GM12873 (cell line): Measurements from ENCODE around the gene SKAP1.

Experiments
- CTCF ChIP-seq: IDR thresholded peaks from 2 replicates; pipeline ENCODE4 v1.5.1; 2012; ENCODE audit warnings: low read depth, mild to moderate bottlenecking, moderate library complexity, low read length, control low read depth; ENCODE audit not compliant: insufficient read depth; ENCODE audit errors: missing control alignments

Gene SKAP1

DNA sequence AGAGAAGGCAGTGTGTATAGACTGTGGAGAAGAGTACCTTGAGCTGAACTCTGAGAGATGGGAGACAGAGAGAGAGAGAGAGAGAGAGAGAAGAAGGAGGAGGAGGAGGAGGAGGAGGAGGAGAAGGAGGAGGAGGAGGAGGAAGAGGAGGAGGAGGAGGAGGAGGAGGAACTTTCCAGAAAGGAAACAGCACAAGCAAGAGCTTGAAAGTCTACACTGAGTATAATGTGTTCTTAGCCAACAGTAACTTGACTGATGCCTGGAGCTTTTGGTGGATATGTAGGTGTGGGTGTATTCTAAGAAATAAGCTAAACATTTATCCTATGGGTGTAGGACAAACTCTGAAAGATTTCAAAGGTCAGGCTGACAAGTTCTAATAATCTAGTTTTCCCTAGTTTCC is 206.1 kb downstream of the SKAP1 start:
- no peak for TF ChIP-seq CTCF

GRCh38 chr17:48219617-48220016 is 210.4 kb downstream of the SKAP1 start:
- no peak for TF ChIP-seq CTCF

GRCh38 chr17:48215583-48216139 is 214.4 kb downstream of the SKAP1 start:
- TF ChIP-seq CTCF: peak; percentile 48

DNA sequence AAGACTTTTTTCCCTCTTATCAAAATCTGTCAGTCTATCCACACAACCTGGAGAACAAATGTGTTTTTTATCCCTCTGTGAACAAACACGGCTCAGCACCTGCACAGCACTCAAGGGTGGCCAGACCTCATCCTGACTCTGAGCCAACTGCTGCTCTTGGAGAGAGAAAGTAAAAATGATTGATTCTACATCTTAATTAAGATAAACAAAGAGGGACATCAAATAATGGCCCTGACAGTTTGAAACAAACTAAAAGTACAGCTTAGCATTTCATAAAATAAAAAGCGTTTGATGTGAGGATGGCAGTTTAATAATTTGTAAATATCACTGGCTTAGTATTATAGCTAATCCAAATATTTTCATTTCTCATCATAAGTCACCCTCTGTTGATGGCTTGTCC is 216.2 kb downstream of the SKAP1 start:
- TF ChIP-seq CTCF: no peak

GRCh38 chr17:48211787-48212186 is 218.2 kb downstream of the SKAP1 start:
- no peak for TF ChIP-seq CTCF

DNA sequence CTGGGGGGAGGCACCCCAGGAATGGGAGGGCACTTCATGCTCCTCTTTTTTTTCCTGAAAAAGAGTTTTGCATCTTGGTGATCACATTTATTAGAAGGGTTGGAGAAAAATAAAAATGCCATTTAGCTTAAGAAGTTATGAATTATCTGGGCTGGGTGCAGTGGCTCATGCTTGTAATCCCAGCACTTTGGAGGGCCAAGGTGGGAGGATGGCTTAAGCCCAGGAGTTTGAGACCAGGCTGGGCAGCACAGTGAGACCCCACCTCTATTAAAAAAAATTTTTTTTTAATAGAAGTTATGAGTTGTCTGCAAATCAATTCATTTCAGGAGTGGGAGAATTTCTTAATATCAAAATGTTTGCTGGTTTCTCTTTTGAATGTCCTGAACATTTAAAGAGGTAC is 219.0 kb downstream of the SKAP1 start:
- no peak for TF ChIP-seq CTCF

- TF ChIP-seq CTCF: no peak
These were observed 220.0 kb downstream of the SKAP1 start for GRCh38 chr17:48209973-48210372.
